Testis (tissue), 3 donors: ENCODE measurements around the gene ZNF423. TPM values are rescaled to one million over a fixed set of nuclear protein-coding genes. Genes with fewer than 3 reads are reported as not detected.

ENCODE experiments used
- DNase-seq: peaks from one replicate; pipeline ENCODE4 v3.0.0-alpha.2; 2019
- H3K27ac ChIP-seq, 2 donors: fragments of 200-600 bp; sonication (generic); one replicate each; pipeline ENCODE4 v1.5.1; 2019
- H3K27me3 ChIP-seq: fragments of 200-600 bp; sonication (generic); one replicate; pipeline ENCODE4 v1.5.1; 2019
- H3K36me3 ChIP-seq: fragments of 200-600 bp; sonication (generic); one replicate; pipeline ENCODE4 v1.5.1; 2017; ENCODE audit warnings: low read depth; ENCODE audit errors: missing control alignments
- H3K4me1 ChIP-seq: fragments of 200-600 bp; sonication (generic); one replicate; pipeline ENCODE4 v1.5.1; 2019
- H3K4me3 ChIP-seq, 2 donors: fragments of 200-600 bp; sonication (generic); one replicate each; pipeline ENCODE4 v1.5.1; 2017 to 2019
- H3K9me3 ChIP-seq: fragments of 200-600 bp; sonication (generic); one replicate; pipeline ENCODE4 v1.5.1; 2017
- CTCF ChIP-seq, 3 experiments: fragments of 450-650 bp in 2 of 3; fragments of 200-600 bp in 1 of 3; sonication (generic) in 1 of 3; IDR thresholded peaks; one replicate each; pipeline ENCODE4 v1.5.1; 2016 to 2019; ENCODE audit warnings: antibody characterized with exemption in 3 of 3, mild to moderate bottlenecking in 2 of 3, moderate library complexity in 1 of 3
- POLR2A ChIP-seq: fragments of 450-650 bp; IDR thresholded peaks from one replicate; pipeline ENCODE4 v1.6.1; 2017; ENCODE audit warnings: antibody characterized with exemption, mild to moderate bottlenecking, moderate library complexity
- WGBS, 2 donors: methylation state at CpG; one replicate each; pipeline ENCODE4 v1.1.5; 2018; 5-methylcytosine and 5-hydroxymethylcytosine counted together
- intact Hi-C: fragments of 100-400 bp; cut with DNase I; formaldehyde crosslinking; loops from one replicate; pipeline ENCODE4 v1.15.1; 2023; ENCODE audit warnings: low total_unique reads
- polyA plus RNA-seq: library from polyadenylated mRNA; stranded (reverse); fragments of 350-450 nt; fragmentation: Illumina TruSeq; extraction: RNeasy Lipid Tissue Mini Kit (QIAGEN cat#74804); gene quantifications from one replicate; pipeline ENCODE4 v1.2.3, GENCODE V29; 2014; ENCODE audit warnings: low read depth, low replicate concordance; ENCODE audit not compliant: insufficient read depth
- total RNA-seq, 2 donors: library from RNA; depleted of rRNA; stranded (reverse); fragments of >200 nt; gene quantifications; one replicate each; pipeline ENCODE4 v1.2.3, GENCODE V29; 2016

Gene ZNF423
- total and polyA plus RNA-seq, 3 donors from 2014 or later = 8.9 to 19.0 (median 12.1) TPM

DNA sequence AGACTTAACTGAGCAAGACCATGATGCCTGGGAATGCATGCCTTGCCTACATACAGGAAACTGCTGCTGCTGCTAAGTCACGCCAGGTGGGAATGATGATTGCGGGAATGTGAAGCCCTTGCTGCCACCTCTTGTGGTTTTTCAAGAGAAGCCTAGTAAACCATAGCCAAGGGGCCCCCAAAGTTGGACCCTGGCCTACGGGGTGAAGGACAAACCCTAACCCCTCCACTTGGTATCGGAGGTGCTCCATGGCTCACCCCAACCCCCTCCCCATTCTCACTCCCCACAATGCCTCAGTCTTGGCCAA lies 233.9 kb downstream of the ZNF423 start:
- DNase-seq = no peak
- intact Hi-C loops = no loop called here

DNA sequence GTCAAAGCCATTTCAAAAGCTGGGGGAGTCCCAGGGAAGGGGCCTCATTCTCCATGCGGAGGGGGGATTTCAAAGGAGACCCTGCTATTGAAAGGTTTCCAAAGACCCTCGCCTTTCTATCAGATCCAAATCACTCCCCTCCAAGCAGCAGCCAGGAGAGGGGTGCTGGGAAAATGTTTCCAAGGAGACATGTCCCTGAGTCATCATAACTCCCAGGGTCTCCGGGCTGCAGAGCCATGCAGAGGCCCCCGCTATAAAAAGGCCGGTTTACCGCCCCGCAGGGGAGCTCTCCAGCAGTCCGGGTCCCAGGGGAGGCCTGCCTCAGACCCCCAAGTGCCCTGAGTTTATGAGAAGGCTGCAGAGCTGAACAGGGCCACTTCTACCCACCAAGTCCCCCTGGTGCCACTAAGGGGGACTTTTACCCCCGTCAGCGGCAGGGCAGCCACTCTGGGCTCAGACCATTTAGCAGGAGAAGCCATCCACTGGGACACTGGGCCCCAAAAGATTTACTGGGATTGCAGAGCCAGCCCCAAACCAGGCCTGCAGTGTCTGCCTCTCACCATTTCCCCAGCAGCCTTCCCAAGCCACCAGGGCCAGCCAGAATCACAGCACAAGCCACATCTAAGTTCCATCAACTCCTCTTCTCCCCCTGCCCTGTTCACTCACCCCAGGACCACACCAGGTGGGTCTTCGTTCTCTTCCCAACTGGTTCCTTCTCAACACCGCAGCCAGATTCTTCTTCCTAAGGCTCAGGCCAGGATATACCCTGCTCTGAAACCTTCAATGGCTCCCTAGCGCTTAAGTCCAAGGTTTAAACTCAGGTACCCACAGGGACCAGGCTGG lies 234.4 kb downstream of the ZNF423 start:
- Histone ChIP-seq H3K27ac (peak overlapping the region; percentile 45 to 75), H3K36me3 (no peaks in the 10 kb centered on the region), H3K4me1 (peaks cover 14% of the 10 kb centered on the region), H3K27me3 (no peaks in the 10 kb centered on the region), H3K4me3 (no peak overlapping the region), H3K9me3 (no peaks in the 10 kb centered on the region)
- TF ChIP-seq CTCF (IDR thresholded peaks at IDR 0.05) (no peak), POLR2A (no peak)
- intact Hi-C loops = no loop called here
- WGBS, 2 donors = 67 to 90% methylated on average over 4 to 13 of the region's 13 CpGs
- DNase-seq = no peak

More for the DNA sequence above, 233.9 kb downstream of the ZNF423 start:
- TF ChIP-seq CTCF (IDR thresholded peaks at IDR 0.05) = no peak
- no peak for TF ChIP-seq POLR2A
- Histone ChIP-seq H3K9me3 (no peaks in the 10 kb centered on the region), H3K27me3 (no peaks in the 10 kb centered on the region), H3K4me3 (no peak overlapping the region), H3K36me3 (no peaks in the 10 kb centered on the region), H3K27ac (no peak overlapping the region), H3K4me1 (peaks cover 14% of the 10 kb centered on the region)
- WGBS, 2 donors = 96% methylated on average over 4 of the region's 4 CpGs; no CpG with 5 or more reads in 1 of the 2 donors

DNA sequence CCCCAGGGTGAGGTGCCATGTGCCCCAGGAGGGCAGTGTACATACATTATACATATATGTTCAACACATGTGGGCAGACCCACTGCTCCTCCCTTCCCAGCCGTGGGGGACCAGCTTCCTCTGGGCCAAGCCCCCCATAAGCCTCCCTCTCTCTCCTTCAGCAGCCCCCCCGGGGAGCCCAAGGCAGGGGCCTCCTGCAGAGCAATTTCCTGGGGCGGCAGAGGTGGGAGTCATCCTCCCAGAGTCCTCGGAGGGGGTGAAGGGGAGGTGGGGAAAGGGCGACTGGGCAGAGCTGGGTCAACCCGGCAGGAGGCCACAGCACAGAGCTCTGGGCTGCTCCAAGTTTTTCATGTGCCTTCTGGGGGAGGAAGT lies 235.1 kb downstream of the ZNF423 start:
- Histone ChIP-seq H3K36me3 (no peaks in the 10 kb centered on the region), H3K9me3 (no peaks in the 10 kb centered on the region), H3K4me1 (peaks cover 14% of the 10 kb centered on the region), H3K27me3 (no peaks in the 10 kb centered on the region), H3K27ac (peak overlapping the region; percentile 45 to 75), H3K4me3 (no peak overlapping the region)
- no peak for TF ChIP-seq CTCF (IDR thresholded peaks at IDR 0.05)
- no peak for TF ChIP-seq POLR2A
- DNase-seq = no peak
- WGBS, 2 donors = 33 to 45% methylated on average over 1 to 6 of the region's 6 CpGs
- intact Hi-C loops = no loop called here

GRCh38 chr16:49620158-49620868 lies 235.6 kb downstream of the ZNF423 start:
- Histone ChIP-seq H3K4me3 (no peak overlapping the region), H3K27ac (peak overlapping the region; percentile 45 to 75), H3K27me3 (no peaks in the 10 kb centered on the region), H3K36me3 (no peaks in the 10 kb centered on the region), H3K9me3 (no peaks in the 10 kb centered on the region), H3K4me1 (peaks cover 14% of the 10 kb centered on the region)
- intact Hi-C loops = no loop called here
- no peak for TF ChIP-seq CTCF (IDR thresholded peaks at IDR 0.05)
- no peak for TF ChIP-seq POLR2A
- 30 to 38% methylated on average over 9 to 11 of the region's 11 CpGs for WGBS, 2 donors
- DNase-seq = peak; percentile 75
